Cardiac muscle cell (in vitro differentiated cells and primary cell): ENCODE measurements around the gene CHIC2. TPM values are rescaled to one million over a fixed set of nuclear protein-coding genes. Genes with fewer than 3 reads are reported as not detected.
A peak's percentile ranks its signal among the peaks of the same experiment; 100 is the strongest.
"Not testable (repeated sequence)": the region's sequence is repeated elsewhere in the genome, so short reads cannot be mapped to it uniquely, and the experiment has no call there.

Experiments used
- DNase-seq, 2 donors: peaks; one replicate each; pipeline versions ENCODE4 v3.0.0 to v3.0.0-alpha.2; 2010 to 2017; ENCODE audit warnings: low read depth in 1 of 2, low spot score in 1 of 2
- H3K27ac ChIP-seq: fragments of 200-600 bp; sonication (generic); 2 replicates; pipeline ENCODE4 v1.5.1; 2016
- H3K27me3 ChIP-seq: fragments of 200-600 bp; sonication (generic); 2 replicates; pipeline ENCODE4 v1.6.0; 2016; ENCODE audit warnings: control low read depth
- H3K36me3 ChIP-seq: fragments of 200-600 bp; sonication (generic); 2 replicates; pipeline ENCODE4 v1.5.1; 2016; ENCODE audit warnings: control low read depth
- H3K4me1 ChIP-seq: fragments of 200-600 bp; sonication (generic); 2 replicates; pipeline ENCODE4 v1.8.1; 2017; ENCODE audit warnings: low read depth, mild to moderate bottlenecking, mixed run types
- H3K4me3 ChIP-seq: fragments of 200-600 bp; sonication (generic); 2 replicates; pipeline ENCODE4 v1.5.1; 2016; ENCODE audit warnings: mild to moderate bottlenecking
- H3K9me3 ChIP-seq: fragments of 200-600 bp; sonication (generic); 2 replicates; pipeline ENCODE4 v1.5.1; 2017; ENCODE audit warnings: low read depth, mild to moderate bottlenecking, control low read depth
- polyA plus RNA-seq: library from polyadenylated mRNA; unstranded; fragments of >200 nt; fragmentation: Nextera tagmentation; extraction: Ambion mirVana; gene quantifications from 2 replicates; pipeline ENCODE4 v1.2.1, GENCODE V29; 2016
- total RNA-seq: library from RNA; depleted of rRNA; stranded (reverse); fragments of >200 nt; gene quantifications from 2 replicates; pipeline ENCODE4 v1.2.3, GENCODE V29; 2016
- TF ChIP-seq, protein P1 (sequence below): IDR thresholded peaks from 2 replicates; pipeline ENCODE4 v1.5.1; 2012; ENCODE audit warnings: low read depth, mild to moderate bottlenecking, low read length

Gene CHIC2
- total and polyA plus RNA-seq, 2 experiments from 2014 or later: 35.4 to 36.5 TPM

DNA sequence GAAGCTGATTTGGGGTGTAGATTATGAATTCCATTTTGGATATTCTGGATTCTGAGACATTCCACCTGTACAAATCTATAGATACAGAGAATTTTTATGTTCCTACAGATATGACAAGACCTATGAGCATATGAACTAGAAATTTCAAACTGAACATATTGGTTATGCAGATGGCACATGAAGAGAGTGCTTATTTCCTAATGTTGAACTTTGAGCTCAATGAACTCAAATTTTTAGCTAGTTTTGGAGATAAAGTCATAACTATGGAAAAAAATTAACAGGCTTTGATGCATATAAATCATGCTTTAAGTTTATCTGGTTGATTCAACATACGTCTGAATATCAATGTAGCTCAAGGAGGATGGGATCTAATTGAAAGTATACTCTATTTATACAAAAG lies 8.9 kb downstream of the CHIC2 start:
- TF ChIP-seq, protein P1, sequence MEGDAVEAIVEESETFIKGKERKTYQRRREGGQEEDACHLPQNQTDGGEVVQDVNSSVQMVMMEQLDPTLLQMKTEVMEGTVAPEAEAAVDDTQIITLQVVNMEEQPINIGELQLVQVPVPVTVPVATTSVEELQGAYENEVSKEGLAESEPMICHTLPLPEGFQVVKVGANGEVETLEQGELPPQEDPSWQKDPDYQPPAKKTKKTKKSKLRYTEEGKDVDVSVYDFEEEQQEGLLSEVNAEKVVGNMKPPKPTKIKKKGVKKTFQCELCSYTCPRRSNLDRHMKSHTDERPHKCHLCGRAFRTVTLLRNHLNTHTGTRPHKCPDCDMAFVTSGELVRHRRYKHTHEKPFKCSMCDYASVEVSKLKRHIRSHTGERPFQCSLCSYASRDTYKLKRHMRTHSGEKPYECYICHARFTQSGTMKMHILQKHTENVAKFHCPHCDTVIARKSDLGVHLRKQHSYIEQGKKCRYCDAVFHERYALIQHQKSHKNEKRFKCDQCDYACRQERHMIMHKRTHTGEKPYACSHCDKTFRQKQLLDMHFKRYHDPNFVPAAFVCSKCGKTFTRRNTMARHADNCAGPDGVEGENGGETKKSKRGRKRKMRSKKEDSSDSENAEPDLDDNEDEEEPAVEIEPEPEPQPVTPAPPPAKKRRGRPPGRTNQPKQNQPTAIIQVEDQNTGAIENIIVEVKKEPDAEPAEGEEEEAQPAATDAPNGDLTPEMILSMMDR: no peak
- no peaks in the 10 kb centered on the region for H3K27me3 ChIP-seq
- no peaks in the 10 kb centered on the region for H3K9me3 ChIP-seq

DNA sequence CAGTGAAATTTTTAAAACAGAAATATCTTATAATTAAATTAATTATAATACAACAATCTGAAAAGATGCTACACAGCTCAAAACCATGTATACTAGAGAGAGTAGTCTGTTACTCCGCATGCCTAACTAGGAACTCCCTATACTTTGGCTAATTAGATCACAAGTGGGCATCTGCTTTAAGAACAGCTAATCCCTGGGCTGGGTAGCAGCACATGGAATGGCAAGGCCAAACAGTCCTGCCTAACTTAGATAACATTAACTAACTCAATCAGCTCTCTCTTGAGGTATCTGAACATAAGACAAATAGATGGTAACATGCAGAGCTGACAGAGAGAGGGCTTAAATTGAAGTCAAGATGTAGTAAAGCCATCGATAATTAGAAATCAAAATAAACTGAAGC lies 9.9 kb downstream of the CHIC2 start:
- peaks cover 4% of the 10 kb centered on the region for H3K4me1 ChIP-seq
- DNase-seq: no peak
- no peaks in the 10 kb centered on the region for H3K36me3 ChIP-seq
- H3K9me3 ChIP-seq: no peaks in the 10 kb centered on the region
- H3K27me3 ChIP-seq: no peaks in the 10 kb centered on the region
- H3K4me3 ChIP-seq: no peak overlapping the region
- TF ChIP-seq, protein P1: no peak
- no peak overlapping the region for H3K27ac ChIP-seq

More for the DNA sequence above, 8.9 kb downstream of the CHIC2 start:
- no peaks in the 10 kb centered on the region for H3K36me3 ChIP-seq
- peaks cover 9% of the 10 kb centered on the region for H3K4me1 ChIP-seq
- no peak overlapping the region for H3K27ac ChIP-seq
- DNase-seq: no peak
- H3K4me3 ChIP-seq: no peak overlapping the region

DNA sequence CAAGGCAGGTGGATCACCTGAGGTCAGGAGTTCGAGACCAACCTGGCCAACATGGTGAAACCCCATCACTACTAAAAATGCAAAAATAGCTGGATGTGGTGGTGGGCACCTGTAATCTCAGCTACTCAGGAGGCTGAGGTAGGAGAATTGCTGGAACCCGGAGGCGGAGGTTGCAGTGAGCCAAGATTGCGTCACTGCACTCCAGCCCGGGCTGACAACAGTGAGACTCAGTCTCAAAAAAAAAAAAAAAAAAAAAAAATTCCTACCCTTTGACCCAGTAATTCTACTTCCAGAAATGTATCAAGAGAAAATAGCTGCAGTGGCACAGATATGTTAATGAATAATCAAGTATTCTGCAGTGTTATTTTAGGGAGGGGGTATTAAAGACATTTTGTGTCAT lies 11.1 kb downstream of the CHIC2 start:
- not testable (repeated sequence) for H3K4me3 ChIP-seq, H3K4me1 ChIP-seq, H3K36me3 ChIP-seq, H3K27me3 ChIP-seq, H3K9me3 ChIP-seq, DNase-seq, H3K27ac ChIP-seq

DNA sequence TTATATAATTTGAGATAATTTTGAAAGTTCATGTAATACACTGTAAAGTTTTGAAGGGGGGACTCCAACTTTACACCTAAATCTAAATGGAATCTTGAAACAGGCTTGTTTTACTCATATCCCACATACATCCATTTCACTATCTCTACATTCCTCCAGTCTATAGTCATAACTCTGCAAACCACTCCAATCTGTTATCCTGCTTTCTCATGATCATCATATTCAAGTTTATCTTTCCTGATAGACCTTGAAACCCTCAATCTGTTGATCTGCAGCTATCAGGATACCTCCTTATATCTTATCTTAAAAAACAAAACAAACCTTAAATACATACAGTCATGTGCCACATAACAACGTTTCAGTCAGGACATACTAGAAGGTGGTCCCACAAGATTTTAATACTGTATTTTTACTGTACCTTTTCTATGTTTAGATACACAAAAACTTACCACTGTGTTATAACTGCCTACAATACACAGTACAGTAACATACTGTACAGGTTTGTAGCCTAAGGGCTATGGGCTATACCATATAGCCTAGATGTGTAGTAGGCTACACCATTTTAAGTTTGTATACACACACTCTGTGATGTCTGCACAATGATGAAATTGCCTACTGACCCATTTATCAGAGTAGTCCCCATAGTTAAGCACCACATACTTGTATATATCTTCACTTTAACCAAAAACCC lies 14.0 kb downstream of the CHIC2 start:
- no peak overlapping the region for H3K4me3 ChIP-seq

DNA sequence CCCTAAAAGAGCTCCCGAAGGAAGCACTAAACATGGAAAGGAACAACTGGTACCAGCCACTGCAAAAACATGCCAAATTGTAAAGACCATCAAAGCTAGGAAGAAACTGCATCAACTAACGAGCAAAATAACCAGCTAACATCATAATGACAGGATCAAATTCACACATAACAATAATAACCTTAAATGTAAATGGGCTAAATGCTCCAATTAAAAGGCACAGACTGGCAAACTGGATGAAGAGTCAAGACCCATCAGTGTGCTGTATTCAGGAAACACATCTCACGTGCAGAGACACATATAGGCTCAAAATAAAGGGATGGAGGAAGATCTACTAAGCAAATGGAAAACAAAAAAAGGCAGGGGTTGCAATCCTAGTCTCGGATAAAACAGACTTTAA lies 20.8 kb downstream of the CHIC2 start:
- not testable (repeated sequence) for H3K36me3 ChIP-seq, H3K4me3 ChIP-seq, H3K27ac ChIP-seq, H3K9me3 ChIP-seq, H3K27me3 ChIP-seq, H3K4me1 ChIP-seq, DNase-seq

More for the DNA sequence above, 14.0 kb downstream of the CHIC2 start:
- no peaks in the 10 kb centered on the region for H3K4me1 ChIP-seq
- TF ChIP-seq, protein P1: no peak
- H3K9me3 ChIP-seq: no peaks in the 10 kb centered on the region
- H3K27ac ChIP-seq: no peak overlapping the region
- peak in 1 of 2 donors; percentile 40 for DNase-seq
- peaks cover 10% of the 10 kb centered on the region for H3K36me3 ChIP-seq
- H3K27me3 ChIP-seq: no peaks in the 10 kb centered on the region

DNA sequence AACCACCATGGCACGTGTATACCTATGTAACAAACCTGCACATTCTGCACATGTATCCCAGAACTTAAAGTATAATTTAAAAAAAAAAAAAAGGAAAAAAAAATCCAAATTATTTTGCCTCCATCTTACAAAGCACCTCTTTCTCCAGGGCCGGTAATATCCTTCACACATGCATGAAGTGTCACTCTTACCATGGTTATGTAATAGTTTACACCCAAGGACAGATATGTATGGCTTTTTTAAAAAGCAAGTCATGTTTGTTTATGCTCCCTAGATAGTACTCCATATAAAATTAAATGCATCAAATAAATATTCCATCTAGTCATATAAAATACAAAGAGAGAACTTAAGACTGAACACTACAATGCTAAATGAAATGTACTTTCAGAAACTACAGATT lies 22.5 kb downstream of the CHIC2 start:
- no peak for DNase-seq
- H3K4me1 ChIP-seq: no peaks in the 10 kb centered on the region
- TF ChIP-seq, protein P1: no peak

DNA sequence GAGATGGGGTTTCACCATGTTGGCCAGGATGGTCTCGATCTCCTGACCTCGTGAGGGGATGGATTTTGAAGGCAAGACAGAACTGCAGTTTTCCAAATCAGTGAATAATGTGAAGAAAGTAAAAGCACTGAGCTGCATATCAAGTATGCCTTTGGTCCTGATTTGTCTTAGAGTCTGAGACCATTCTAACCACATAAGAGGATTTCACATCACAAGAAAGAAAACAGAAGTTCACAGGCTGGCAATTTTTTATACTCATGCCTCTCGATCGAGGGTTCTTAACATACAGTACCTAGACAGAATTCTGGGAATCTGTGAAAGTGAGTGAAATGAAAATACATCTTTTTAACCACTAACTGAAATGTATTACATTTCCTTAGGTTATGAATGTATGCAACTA lies 23.3 kb downstream of the CHIC2 start:
- no peak for DNase-seq
- Histone ChIP-seq H3K27me3 (no peaks in the 10 kb centered on the region), H3K4me3 (no peak overlapping the region), H3K27ac (no peak overlapping the region), H3K4me1 (no peaks in the 10 kb centered on the region), H3K36me3 (peaks cover 4% of the 10 kb centered on the region), H3K9me3 (no peaks in the 10 kb centered on the region)
- TF ChIP-seq, protein P1: no peak

More for the DNA sequence above, 22.5 kb downstream of the CHIC2 start:
- H3K27me3 ChIP-seq: no peaks in the 10 kb centered on the region
- H3K27ac ChIP-seq: no peak overlapping the region
- no peak overlapping the region for H3K4me3 ChIP-seq
- no peaks in the 10 kb centered on the region for H3K9me3 ChIP-seq
- peaks cover 3% of the 10 kb centered on the region for H3K36me3 ChIP-seq
